GM12801 (cell line): ENCODE measurements around the gene C2CD3.

ENCODE experiments used
- TF ChIP-seq, protein P1 (sequence below): IDR thresholded peaks from one replicate; pipeline ENCODE4 v1.5.1; 2011; ENCODE audit warnings: control low read depth; ENCODE audit not compliant: insufficient read length; ENCODE audit errors: extremely low read depth

The C2CD3 gene

DNA sequence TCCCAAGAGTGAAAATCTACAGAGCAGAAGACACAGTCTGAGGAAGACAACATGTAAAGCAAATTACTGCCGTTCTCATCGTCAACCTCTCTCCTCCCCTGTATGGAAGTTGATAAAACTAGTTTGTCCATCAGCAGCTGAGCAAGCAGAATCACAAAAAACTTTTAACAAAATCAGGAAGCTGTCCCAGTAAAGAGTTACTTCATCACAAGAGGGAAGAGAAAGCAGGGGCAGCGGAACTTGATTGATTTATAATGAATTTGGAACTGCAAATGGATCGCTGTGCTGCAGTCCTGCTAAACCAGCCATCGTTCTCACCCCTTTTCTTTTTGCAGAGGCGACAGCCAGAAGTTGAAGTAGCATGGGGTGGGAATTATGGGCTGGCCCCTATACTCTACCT is 148.3 kb downstream of the C2CD3 start:
- TF ChIP-seq, protein P1, sequence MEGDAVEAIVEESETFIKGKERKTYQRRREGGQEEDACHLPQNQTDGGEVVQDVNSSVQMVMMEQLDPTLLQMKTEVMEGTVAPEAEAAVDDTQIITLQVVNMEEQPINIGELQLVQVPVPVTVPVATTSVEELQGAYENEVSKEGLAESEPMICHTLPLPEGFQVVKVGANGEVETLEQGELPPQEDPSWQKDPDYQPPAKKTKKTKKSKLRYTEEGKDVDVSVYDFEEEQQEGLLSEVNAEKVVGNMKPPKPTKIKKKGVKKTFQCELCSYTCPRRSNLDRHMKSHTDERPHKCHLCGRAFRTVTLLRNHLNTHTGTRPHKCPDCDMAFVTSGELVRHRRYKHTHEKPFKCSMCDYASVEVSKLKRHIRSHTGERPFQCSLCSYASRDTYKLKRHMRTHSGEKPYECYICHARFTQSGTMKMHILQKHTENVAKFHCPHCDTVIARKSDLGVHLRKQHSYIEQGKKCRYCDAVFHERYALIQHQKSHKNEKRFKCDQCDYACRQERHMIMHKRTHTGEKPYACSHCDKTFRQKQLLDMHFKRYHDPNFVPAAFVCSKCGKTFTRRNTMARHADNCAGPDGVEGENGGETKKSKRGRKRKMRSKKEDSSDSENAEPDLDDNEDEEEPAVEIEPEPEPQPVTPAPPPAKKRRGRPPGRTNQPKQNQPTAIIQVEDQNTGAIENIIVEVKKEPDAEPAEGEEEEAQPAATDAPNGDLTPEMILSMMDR = no peak

DNA sequence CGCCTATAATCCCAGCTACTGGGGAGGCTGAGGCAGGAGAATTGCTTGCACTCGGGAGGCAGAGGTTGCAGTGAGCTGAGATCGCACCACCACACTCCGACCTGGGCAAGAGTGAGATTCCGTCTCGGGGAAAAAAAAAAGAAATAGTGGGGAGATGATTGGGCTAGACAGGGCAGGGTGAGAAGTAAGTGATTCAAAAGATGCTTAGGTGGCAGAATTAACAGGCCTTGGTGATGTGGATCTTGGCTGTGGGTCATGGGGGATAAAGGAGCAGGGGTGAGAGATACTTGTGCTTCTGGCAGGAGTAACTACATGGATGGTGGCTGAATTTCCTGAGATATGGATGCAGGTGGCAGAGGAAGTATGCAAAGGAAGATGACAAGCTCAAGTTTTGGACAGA is 148.8 kb downstream of the C2CD3 start:
- TF ChIP-seq, protein P1 = no peak

DNA sequence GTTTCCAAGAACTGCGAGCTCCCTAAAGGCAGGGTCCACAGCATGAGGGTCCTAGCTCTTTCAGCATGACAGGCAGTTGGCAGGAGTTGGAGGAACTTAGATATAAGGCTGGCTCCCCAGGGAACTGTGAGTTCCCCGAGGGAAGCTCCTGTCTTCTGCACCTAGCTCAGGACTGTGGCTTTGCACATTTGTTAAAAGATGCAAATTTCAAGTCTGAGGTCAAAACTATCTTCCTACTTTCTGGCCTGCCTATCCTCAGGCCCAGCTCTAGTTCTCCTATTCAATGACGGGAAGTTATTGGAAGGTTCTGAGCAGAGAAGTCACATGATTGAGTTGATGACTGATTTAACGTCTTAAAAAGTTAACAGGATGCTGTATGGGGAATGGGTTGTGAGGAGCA is 150.3 kb downstream of the C2CD3 start:
- TF ChIP-seq, protein P1 = no peak

DNA sequence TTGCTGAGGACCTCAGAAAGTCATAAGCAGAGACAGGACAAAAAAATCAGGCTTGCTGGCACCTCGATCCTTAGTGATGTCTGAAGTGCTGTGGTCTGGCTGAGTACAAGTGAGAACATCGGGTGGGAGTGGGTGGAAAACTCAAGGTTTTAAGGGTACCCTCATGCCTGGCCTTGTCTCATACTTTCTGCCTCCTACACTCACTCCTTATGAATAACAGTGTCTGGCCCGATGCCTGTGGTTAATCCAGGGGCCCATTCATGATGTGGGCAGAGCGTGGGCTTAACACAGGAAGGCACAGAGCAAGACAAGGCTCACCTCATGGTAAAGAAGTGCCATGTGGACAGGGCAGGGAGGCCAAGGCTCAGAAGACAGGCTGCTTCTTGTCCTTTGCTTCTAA is 150.9 kb downstream of the C2CD3 start:
- TF ChIP-seq, protein P1 = no peak

DNA sequence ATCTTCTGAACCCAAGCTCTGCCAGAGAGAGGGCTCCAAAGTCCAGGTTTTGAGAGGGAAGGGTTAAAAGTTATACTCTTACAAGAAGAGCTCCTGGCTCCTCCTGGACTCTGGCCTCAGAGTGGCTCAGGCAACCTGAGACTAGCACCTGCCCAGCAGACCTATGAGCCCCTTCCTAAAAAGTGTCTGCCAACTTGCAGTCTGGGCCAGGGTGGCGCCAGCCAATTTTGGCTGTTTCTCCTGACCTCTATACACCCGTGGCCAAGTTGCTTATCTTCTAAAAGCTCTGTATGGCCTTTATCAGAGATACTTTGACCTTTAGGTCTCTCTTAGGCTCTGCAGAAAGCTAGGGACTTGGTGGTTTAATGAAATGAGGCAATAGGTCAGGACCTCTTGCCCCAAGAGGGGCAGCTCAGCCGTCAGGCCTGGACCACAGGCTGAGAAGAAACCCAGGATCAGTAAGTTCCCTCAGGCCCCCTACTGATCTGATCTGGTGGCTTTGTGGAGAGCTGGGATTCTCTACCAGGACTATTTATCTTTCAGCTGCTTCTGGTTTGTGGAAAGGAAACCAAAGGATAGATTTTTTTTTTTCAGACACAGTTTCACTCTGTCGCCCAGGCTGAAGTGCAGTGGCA is 151.6 kb downstream of the C2CD3 start:
- TF ChIP-seq, protein P1 = no peak

DNA sequence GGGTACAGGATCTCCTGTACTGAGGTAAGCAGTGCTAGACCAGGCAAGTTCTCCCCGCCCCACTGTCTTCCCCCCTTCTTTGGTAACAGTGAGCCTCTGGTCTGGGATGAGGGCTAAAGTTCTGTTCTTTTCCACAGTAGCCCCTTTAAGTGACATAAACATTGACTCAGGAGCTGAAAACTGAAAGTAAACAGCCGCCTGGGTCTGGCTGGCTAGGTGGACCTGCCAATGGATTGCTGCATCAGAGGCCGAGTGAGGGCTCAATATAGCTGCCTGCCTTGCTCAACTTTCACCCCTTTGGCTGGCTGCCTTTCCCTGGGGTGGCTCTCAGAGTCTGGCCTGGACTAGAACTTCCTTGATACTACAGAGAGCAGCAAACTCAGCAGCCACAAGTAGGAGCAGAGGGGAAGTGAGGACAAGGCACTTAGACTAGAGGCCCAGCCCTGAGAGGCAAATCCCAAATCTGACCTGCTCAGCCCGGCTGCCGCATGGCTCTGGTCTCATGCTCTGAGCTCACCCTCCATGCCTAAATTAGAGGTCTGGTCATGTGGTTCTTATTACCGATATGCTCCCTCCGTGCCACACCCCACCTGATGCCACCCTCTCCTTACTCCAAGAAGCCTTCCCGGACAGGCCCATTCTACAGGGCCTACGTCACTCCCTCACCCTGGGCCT is 152.3 kb downstream of the C2CD3 start:
- TF ChIP-seq, protein P1 = no peak

DNA sequence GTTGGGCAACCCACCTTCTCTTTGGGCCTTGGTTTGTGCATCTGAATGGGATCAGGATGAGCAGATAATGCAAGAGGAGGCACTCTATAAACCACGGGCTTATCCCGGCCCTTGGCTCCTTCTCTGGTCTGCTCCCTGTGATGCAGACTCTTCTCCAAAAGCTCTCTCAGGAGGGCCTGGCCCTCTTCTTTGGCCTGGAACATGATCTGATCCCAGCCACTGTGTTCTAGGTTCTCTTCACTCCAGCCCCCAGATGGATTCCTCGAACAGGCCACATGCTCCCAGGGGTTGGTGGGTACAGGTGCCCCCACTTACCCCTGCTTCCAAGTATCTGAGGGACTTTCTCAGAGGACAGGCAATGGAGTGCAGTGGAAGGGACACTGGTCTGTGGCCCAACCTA is 153.2 kb downstream of the C2CD3 start:
- TF ChIP-seq, protein P1 = no peak
